K562 (cell line): ENCODE measurements around the gene ZNF566. TPM values are rescaled to one million over a fixed set of nuclear protein-coding genes. Genes with fewer than 3 reads are reported as not detected.

Experiments
- ARID3B ChIP-seq: fragments of 250-450 bp; sonication (Bioruptor Pico); IDR thresholded peaks from 2 replicates; pipeline ENCODE4 v1.4.0; 2020; ENCODE audit warnings: borderline replicate concordance
- CBX2 ChIP-seq: fragments of 200-600 bp; sonication (generic); IDR thresholded peaks from one replicate; pipeline ENCODE4 v1.6.1; 2012; ENCODE audit warnings: mild to moderate bottlenecking, low read length, inconsistent platforms; ENCODE audit not compliant: insufficient read depth, poor library complexity, severe bottlenecking
- DIDO1 ChIP-seq: fragments of 450-650 bp; IDR thresholded peaks from 2 replicates; pipeline ENCODE4 v1.6.1; 2016; ENCODE audit warnings: low read depth, missing biosample characterization, missing genetic modification characterization
- ELK1 ChIP-seq: sonication (generic); formaldehyde crosslinking; IDR thresholded peaks from 2 replicates; pipeline ENCODE4 v1.8.1; 2022; ENCODE audit warnings: missing genetic modification reagents
- EP400 ChIP-seq: fragments of 450-650 bp; IDR thresholded peaks from 2 replicates; pipeline ENCODE4 v1.6.1; 2017; ENCODE audit warnings: antibody characterized with exemption, mild to moderate bottlenecking, moderate library complexity
- FOXJ2 ChIP-seq: fragments of 200-800 bp; sonication (Bioruptor generic); IDR thresholded peaks from 2 replicates; pipeline ENCODE4 v1.6.1; 2016; ENCODE audit warnings: missing genetic modification characterization, missing compliant biosample characterization
- FOXK1 ChIP-seq: sonication (generic); formaldehyde crosslinking; IDR thresholded peaks from 2 replicates; pipeline ENCODE4 v1.8.0; 2022; ENCODE audit warnings: missing genetic modification reagents, mild to moderate bottlenecking, borderline replicate concordance
- MBD1 ChIP-seq: fragments of 250-450 bp; sonication (Bioruptor Pico); IDR thresholded peaks from 2 replicates; pipeline ENCODE4 v1.8.0; 2022; ENCODE audit warnings: inconsistent platforms
- NCOA4 ChIP-seq: fragments of 450-650 bp; IDR thresholded peaks from 2 replicates; pipeline ENCODE4 v1.6.1; 2018; ENCODE audit warnings: mild to moderate bottlenecking; ENCODE audit not compliant: partially characterized antibody
- NFYB ChIP-seq: IDR thresholded peaks from 2 replicates; pipeline ENCODE4 v1.6.1; 2011; ENCODE audit warnings: mild to moderate bottlenecking, moderate library complexity; ENCODE audit not compliant: insufficient read length; ENCODE audit errors: extremely low read depth
- NR2C2 ChIP-seq, 2 experiments: fragments of 200-800 bp in 1 of 2; sonication (Bioruptor generic) in 1 of 2; sonication (generic) in 1 of 2; formaldehyde crosslinking in 1 of 2; IDR thresholded peaks; 2 replicates each; pipeline versions ENCODE4 v1.6.1 to v1.8.0; 2016 to 2022; ENCODE audit warnings: mild to moderate bottlenecking in 1 of 2, missing compliant biosample characterization in 1 of 2, missing genetic modification characterization in 1 of 2, missing genetic modification reagents in 1 of 2
- POLR3A ChIP-seq: IDR thresholded peaks from 2 replicates; pipeline ENCODE4 v1.6.1; 2011; ENCODE audit warnings: borderline replicate concordance, mild to moderate bottlenecking, moderate library complexity; ENCODE audit not compliant: insufficient read length, insufficient read depth; ENCODE audit errors: extremely low read depth
- RBBP5 ChIP-seq: fragments of 200-600 bp; sonication (generic); IDR thresholded peaks from 2 replicates; pipeline ENCODE4 v1.6.1; 2012; ENCODE audit warnings: borderline replicate concordance, mild to moderate bottlenecking, low read length, control low read depth, inconsistent platforms; ENCODE audit not compliant: insufficient read depth, poor library complexity, severe bottlenecking
- SMARCA5 ChIP-seq: fragments of 450-650 bp; IDR thresholded peaks from 2 replicates; pipeline ENCODE4 v1.6.1; 2016
- STAT5B ChIP-seq: fragments of 250-450 bp; sonication (Bioruptor Pico); IDR thresholded peaks from 2 replicates; pipeline ENCODE4 v1.8.0; 2021; ENCODE audit warnings: mild to moderate bottlenecking, inconsistent platforms
- TAF1 ChIP-seq: IDR thresholded peaks from 2 replicates; pipeline ENCODE4 v1.6.1; 2011; ENCODE audit warnings: mild to moderate bottlenecking, low read length, moderate library complexity; ENCODE audit not compliant: insufficient read depth, control insufficient read depth, severe bottlenecking; ENCODE audit errors: extremely low read depth
- USF1 ChIP-seq: sonication (generic); formaldehyde crosslinking; IDR thresholded peaks from 2 replicates; pipeline ENCODE4 v1.9.0; 2022; ENCODE audit warnings: mild to moderate bottlenecking, missing genetic modification reagents
- ZC3H8 ChIP-seq: fragments of 450-650 bp; IDR thresholded peaks from 2 replicates; pipeline ENCODE4 v1.6.1; 2017
- ZFX ChIP-seq: sonication (generic); formaldehyde crosslinking; IDR thresholded peaks from 2 replicates; pipeline ENCODE4 v1.8.0; 2022; ENCODE audit warnings: mild to moderate bottlenecking, missing genetic modification reagents, moderate library complexity
- ZNF3 ChIP-seq: fragments of 250-450 bp; sonication (Bioruptor Pico); IDR thresholded peaks from 2 replicates; pipeline ENCODE4 v1.5.0; 2021; ENCODE audit warnings: mild to moderate bottlenecking, moderate library complexity
- ZNF583 ChIP-seq: fragments of 250-450 bp; sonication (Bioruptor Pico); IDR thresholded peaks from 2 replicates; pipeline ENCODE4 v1.4.0; 2020
- ZNF644 ChIP-seq: fragments of 200-800 bp; sonication (Bioruptor generic); IDR thresholded peaks from 2 replicates; pipeline ENCODE4 v1.6.1; 2016; ENCODE audit warnings: low read depth, missing genetic modification characterization, missing compliant biosample characterization
- ZNF764 ChIP-seq: fragments of 250-450 bp; sonication (Bioruptor Pico); IDR thresholded peaks from 2 replicates; pipeline ENCODE4 v1.4.0; 2020; ENCODE audit warnings: low read depth, mild to moderate bottlenecking, moderate library complexity
- polyA plus RNA-seq, 8 experiments: library from polyadenylated mRNA; depleted of rRNA in 4 of 8; stranded (reverse) in 5 of 8; unstranded in 3 of 8; fragments of >200 nt; fragmentation: Nextera tagmentation in 2 of 8; fragmentation: Illumina TruSeq in 1 of 8; extraction: Ambion mirVana in 2 of 8; extraction: Trizol in 1 of 8; gene quantifications; 2 replicates each; pipeline versions ENCODE4 v1.2.1 to v1.2.3, GENCODE V29; 2011 to 2014; ENCODE audit warnings: inconsistent platforms in 1 of 8, missing spikeins in 1 of 8
- total RNA-seq, 7 experiments: library from RNA; depleted of rRNA in 6 of 7; stranded (reverse); fragments of >200 nt in 6 of 7; fragmentation: Illumina TruSeq in 2 of 7; extraction: Trizol in 2 of 7; gene quantifications; 2 replicates each; pipeline versions ENCODE4 v1.2.1 to v1.2.3, GENCODE V29; 2011 to 2021; ENCODE audit warnings: low replicate concordance in 1 of 7

Gene ZNF566
- total and polyA plus RNA-seq, 9 of the 15 experiments (the other 6 are each of a cell fraction or from before 2014, with no cell fraction given), result 5.5 to 11.4 (median 9.7) TPM

GRCh38 chr19:36528194-36528920 lies 39.0 kb upstream of the ZNF566 start, which contains the start of gene ZNF260 (continued):
- no peak for TF ChIP-seq NFYB
- peak; percentile 66 for TF ChIP-seq RBBP5
- TF ChIP-seq USF1 (CRISPR knock-in tag), result peak; percentile 28; the same call in 1 of the 2 replicates
- no peak for TF ChIP-seq CBX2
- no peak for TF ChIP-seq ZNF764 (CRISPR knock-in tag)
- TF ChIP-seq ARID3B (CRISPR knock-in tag), result no peak
- TF ChIP-seq ZNF3 (CRISPR knock-in tag), result no peak
- no peak for TF ChIP-seq ZC3H8
- TF ChIP-seq DIDO1, result peak; percentile 70; the same call in 1 of the 2 replicates
- no peak for TF ChIP-seq FOXK1
- no peak for TF ChIP-seq MBD1
- TF ChIP-seq STAT5B (CRISPR knock-in tag), result no peak
- TF ChIP-seq EP400, result peak; percentile 87
- TF ChIP-seq ELK1 (CRISPR knock-in tag), result no peak
- TF ChIP-seq ZFX (CRISPR knock-in tag), result peak; percentile 97
- peak; percentile 45 for TF ChIP-seq NR2C2 (CRISPR knock-in tag; IDR thresholded peaks at IDR 0.05)
- TF ChIP-seq NR2C2 (tag; IDR thresholded peaks at IDR 0.05), result peak; percentile 94
- no peak for TF ChIP-seq NCOA4
- TF ChIP-seq ZNF644, result no peak
- TF ChIP-seq ZNF583 (CRISPR knock-in tag), result no peak
- TF ChIP-seq TAF1, result peak; percentile 75
- TF ChIP-seq FOXJ2 (tag), result peak; percentile 42; the same call in 1 of the 2 replicates
- no peak for TF ChIP-seq SMARCA5
- no peak for TF ChIP-seq POLR3A
